SK-N-SH treated with all-trans-retinoic acid at 6 μM for 48 hours (cell line): ENCODE data around the gene WFIKKN2.

Experiments used
- CREB5 ChIP-seq: fragments of 250-450 bp; sonication (Bioruptor Pico); IDR thresholded peaks from 2 replicates; pipeline ENCODE4 v1.5.1; 2020; ENCODE audit warnings: low read depth, mild to moderate bottlenecking, moderate library complexity
- CSRNP3 ChIP-seq: fragments of 250-450 bp; sonication (Bioruptor Pico); IDR thresholded peaks from 2 replicates; pipeline ENCODE4 v1.5.1; 2021; ENCODE audit warnings: mild to moderate bottlenecking, moderate library complexity
- ESRRG ChIP-seq: fragments of 250-450 bp; sonication (Bioruptor Pico); IDR thresholded peaks from 2 replicates; pipeline ENCODE4 v1.6.1; 2021; ENCODE audit warnings: mild to moderate bottlenecking
- GLIS3 ChIP-seq: fragments of 250-450 bp; sonication (Bioruptor Pico); IDR thresholded peaks from 2 replicates; pipeline ENCODE4 v1.5.0; 2020; ENCODE audit warnings: mild to moderate bottlenecking, moderate library complexity
- ISL1 ChIP-seq: fragments of 250-450 bp; sonication (Bioruptor Pico); IDR thresholded peaks from 2 replicates; pipeline ENCODE4 v2.1.2; 2022; ENCODE audit warnings: mild to moderate bottlenecking, moderate library complexity
- OSR1 ChIP-seq: fragments of 250-450 bp; sonication (Bioruptor Pico); IDR thresholded peaks from 2 replicates; pipeline ENCODE4 v1.8.0; 2022; ENCODE audit warnings: moderate library complexity, mild to moderate bottlenecking, inconsistent platforms
- POU6F1 ChIP-seq: fragments of 250-450 bp; sonication (Bioruptor Pico); IDR thresholded peaks from 2 replicates; pipeline ENCODE4 v1.8.0; 2021; ENCODE audit warnings: low read depth, mild to moderate bottlenecking, moderate library complexity, borderline replicate concordance
- RARB ChIP-seq: fragments of 250-450 bp; sonication (Bioruptor Pico); IDR thresholded peaks from 2 replicates; pipeline ENCODE4 v1.8.0; 2021; ENCODE audit warnings: mild to moderate bottlenecking, moderate library complexity
- ZC3H10 ChIP-seq: fragments of 250-450 bp; sonication (Bioruptor Pico); IDR thresholded peaks from 2 replicates; pipeline ENCODE4 v1.5.1; 2021; ENCODE audit warnings: mild to moderate bottlenecking, moderate library complexity
- ZFP3 ChIP-seq: fragments of 250-450 bp; sonication (Bioruptor Pico); IDR thresholded peaks from 2 replicates; pipeline ENCODE4 v1.5.0; 2020; ENCODE audit warnings: mild to moderate bottlenecking, moderate library complexity
- ZFP30 ChIP-seq: fragments of 450-650 bp; formaldehyde crosslinking; IDR thresholded peaks from 2 replicates; pipeline ENCODE4 v1.5.0; 2022; ENCODE audit warnings: mild to moderate bottlenecking, moderate library complexity
- ZNF8 ChIP-seq: fragments of 450-650 bp; formaldehyde crosslinking; IDR thresholded peaks from 2 replicates; pipeline ENCODE4 v1.5.0; 2020; ENCODE audit warnings: mild to moderate bottlenecking, moderate library complexity

GRCh38 chr17:50839591-50840310 is 4.4 kb downstream of the WFIKKN2 start:
- TF ChIP-seq RARB (no peak), ESRRG (CRISPR knock-in tag) (no peak), ZC3H10 (CRISPR knock-in tag) (no peak), GLIS3 (CRISPR knock-in tag) (no peak), CREB5 (no peak), ZFP30 (CRISPR knock-in tag) (no peak), ZNF8 (CRISPR knock-in tag) (no peak), ISL1 (no peak), ZFP3 (CRISPR knock-in tag) (no peak), CSRNP3 (CRISPR knock-in tag) (no peak), POU6F1 (CRISPR knock-in tag) (no peak), OSR1 (CRISPR knock-in tag) (no peak)
